ENCODE results near the gene DNMT1. TPM values are rescaled to one million over a fixed set of nuclear protein-coding genes. Genes with fewer than 3 reads are reported as not detected.

The DNMT1 gene
- total RNA-seq, 6 experiments from 2014 or later = 12.6 to 37.3 (median 24.4) TPM

DNA sequence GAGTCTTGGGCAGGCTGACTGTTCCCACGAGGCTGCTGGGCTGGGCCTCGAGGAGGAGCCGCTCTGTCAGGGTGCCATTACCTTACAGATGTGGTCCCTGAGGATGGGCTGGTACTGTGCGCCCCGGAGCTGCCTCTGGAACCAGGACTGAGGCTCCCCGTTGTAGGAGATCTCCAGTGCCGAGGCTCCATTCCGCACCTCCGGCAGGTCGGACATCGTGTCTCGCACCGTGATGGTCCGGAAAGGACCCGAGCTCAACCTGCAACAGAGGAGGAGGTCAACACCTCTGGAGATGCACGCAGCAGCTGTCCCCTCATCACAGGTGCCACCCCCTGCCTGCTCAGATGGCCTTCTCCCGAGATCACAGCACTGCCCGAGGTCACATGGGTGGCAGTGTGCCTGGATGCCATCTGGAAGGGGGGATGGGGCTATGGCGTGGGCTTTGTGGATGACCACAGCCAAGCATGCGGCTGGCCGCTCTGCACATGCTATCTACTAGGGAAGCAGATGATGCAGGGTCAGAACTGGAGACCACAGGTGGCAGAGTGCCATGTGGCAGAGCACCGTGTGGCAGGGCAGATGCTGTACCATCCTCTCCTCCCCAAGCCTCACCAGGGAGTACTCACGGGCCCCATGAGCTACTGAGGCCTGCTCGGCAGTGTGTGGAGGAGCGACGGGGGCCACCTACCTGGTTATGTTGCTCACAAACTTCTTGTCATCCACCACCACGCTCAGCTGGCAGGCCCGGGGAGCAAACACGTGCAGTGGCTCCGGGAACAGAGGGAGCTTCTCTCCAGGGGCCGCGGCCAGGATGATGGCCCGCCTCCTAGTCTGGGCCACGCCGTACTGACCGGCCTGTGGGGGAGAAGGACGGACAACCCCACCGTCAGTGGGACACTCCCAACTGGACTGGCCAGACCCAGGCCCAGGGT, 56.7 kb downstream of the DNMT1 start:
- Histone ChIP-seq H3K27me3 (no peaks in the 10 kb centered on the region), H3K4me1 (no peaks in the 10 kb centered on the region), H3K27ac (no peak overlapping the region), H3K9me3 (no peaks in the 10 kb centered on the region), H3K4me3 (no peak overlapping the region), H3K36me3 (peaks cover 0 to 79% (median 25%) of the 10 kb centered on the region in 4 donors)
- ATAC-seq = no peak
- DNase-seq = no peak
- intact Hi-C loops (cut with DNase I) = no loop called here
- WGBS (ENCODE audit: insufficient coverage, low coverage, low lambda C conversion rate, missing lambda C conversion rate) = no CpG with 5 or more reads among the region's 38 CpGs
- TF ChIP-seq POLR2A (IDR thresholded peaks at IDR 0.05) = no peak
- TF ChIP-seq, protein P1, sequence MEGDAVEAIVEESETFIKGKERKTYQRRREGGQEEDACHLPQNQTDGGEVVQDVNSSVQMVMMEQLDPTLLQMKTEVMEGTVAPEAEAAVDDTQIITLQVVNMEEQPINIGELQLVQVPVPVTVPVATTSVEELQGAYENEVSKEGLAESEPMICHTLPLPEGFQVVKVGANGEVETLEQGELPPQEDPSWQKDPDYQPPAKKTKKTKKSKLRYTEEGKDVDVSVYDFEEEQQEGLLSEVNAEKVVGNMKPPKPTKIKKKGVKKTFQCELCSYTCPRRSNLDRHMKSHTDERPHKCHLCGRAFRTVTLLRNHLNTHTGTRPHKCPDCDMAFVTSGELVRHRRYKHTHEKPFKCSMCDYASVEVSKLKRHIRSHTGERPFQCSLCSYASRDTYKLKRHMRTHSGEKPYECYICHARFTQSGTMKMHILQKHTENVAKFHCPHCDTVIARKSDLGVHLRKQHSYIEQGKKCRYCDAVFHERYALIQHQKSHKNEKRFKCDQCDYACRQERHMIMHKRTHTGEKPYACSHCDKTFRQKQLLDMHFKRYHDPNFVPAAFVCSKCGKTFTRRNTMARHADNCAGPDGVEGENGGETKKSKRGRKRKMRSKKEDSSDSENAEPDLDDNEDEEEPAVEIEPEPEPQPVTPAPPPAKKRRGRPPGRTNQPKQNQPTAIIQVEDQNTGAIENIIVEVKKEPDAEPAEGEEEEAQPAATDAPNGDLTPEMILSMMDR (IDR thresholded peaks at IDR 0.05) = no peak

DNA sequence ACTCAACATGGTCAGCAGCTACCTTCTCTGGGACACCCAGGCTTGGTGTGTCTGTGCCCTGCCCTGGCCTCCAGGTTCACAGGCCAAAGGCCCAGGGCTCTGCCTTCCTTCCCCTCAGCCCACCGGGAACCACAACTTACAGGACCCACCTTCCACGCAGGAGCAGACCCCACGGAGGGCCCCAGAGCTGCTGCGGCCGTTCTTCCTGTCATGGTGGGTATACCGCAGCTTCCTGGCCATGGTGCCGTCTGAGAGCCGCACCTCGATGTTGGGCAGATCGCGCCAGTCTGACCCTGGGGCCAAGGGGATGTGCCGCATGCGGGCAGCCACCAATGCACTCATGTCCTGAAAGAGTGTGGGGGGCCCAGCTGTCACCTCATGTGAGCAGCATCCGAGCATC, 57.8 kb downstream of the DNMT1 start:
- Histone ChIP-seq H3K27me3 (no peaks in the 10 kb centered on the region), H3K27ac (no peak overlapping the region), H3K4me1 (no peaks in the 10 kb centered on the region), H3K36me3 (peaks cover 0 to 68% (median 19%) of the 10 kb centered on the region in 4 donors), H3K4me3 (no peak overlapping the region), H3K9me3 (no peaks in the 10 kb centered on the region)
- intact Hi-C loops (cut with DNase I) = no loop called here
- WGBS (ENCODE audit: insufficient coverage, low coverage, low lambda C conversion rate, missing lambda C conversion rate) = 100% methylated on average over 1 of the region's 14 CpGs
- ATAC-seq = no peak
- no peak for DNase-seq
- TF ChIP-seq, protein P1 (IDR thresholded peaks at IDR 0.05) = no peak
- TF ChIP-seq POLR2A (IDR thresholded peaks at IDR 0.05) = no peak

DNA sequence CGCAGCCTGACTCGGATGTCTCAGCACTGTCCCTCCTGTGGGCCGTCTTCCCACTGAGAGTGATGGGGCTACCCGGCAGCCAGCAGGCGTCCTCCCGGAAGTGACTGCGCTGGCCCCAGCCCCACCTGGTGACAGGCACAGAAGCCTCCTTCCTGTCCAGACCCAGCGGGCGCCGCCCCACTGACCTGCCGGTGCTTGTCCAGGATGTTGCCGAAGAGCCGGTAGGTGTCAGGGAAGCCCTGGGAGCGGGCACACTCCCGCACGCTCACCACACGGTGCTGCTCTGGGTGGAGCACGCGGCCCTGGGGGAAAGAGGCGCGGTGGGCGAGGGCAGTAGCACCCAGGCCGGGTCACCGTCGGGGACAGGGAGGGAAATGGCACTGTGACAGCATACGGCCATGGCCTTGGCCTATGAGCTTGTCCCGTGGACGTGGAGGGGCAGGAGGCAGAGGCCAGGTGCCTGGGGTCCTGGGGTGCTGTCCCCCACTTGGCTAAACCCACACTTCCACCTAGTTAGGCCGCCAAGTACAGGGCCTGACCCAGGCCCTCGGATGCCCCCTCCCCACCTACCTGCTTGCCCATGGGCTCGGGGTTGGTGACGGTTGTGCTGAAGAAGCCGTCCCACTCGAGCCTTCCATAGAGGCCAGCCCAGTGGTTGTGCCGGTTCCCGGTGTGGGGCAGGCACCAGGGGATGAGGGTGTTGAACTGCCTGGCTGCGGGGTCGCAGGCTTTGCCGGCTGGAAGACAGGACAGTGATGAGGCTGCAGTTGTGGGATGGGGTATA, 59.0 kb downstream of the DNMT1 start:
- no peaks in the 10 kb centered on the region for H3K9me3 ChIP-seq
- H3K4me3 ChIP-seq = no peak overlapping the region
- no peak overlapping the region for H3K27ac ChIP-seq
- intact Hi-C loops (cut with DNase I) = no loop called here
- WGBS (ENCODE audit: insufficient coverage, low coverage, low lambda C conversion rate, missing lambda C conversion rate) = 84% methylated on average over 9 of the region's 39 CpGs
- DNase-seq (no peak), ATAC-seq (peak in 2 of 4 donors; percentile 7 to 11)
- no peak for TF ChIP-seq POLR2A (IDR thresholded peaks at IDR 0.05)
- TF ChIP-seq, protein P1 (IDR thresholded peaks at IDR 0.05) = no peak
- H3K36me3 ChIP-seq = peaks cover 0 to 58% (median 12%) of the 10 kb centered on the region in 4 donors
- H3K4me1 ChIP-seq = no peaks in the 10 kb centered on the region
- H3K27me3 ChIP-seq = no peaks in the 10 kb centered on the region

DNA sequence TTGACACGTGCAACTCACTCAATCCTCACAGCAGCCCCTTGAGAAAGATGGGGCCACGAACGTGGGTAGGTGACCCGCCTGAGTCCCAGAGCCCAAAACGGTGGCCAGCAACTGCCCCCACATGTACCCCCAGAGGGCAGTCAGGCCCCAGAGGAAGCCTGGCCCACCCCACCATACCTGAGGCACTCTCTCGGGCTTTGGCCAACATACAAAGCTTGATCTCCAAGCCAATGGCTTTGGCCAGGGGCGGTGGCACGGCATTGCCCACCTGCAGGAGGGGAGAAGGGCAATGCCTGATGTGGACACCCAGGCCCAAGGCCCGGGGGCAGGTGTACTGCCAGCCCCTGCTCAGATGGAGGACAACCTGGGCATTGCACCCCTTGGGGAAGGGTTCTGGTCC, 60.7 kb downstream of the DNMT1 start:
- H3K9me3 ChIP-seq = no peaks in the 10 kb centered on the region

More for the DNA sequence above, 60.7 kb downstream of the DNMT1 start:
- no peak for DNase-seq
- Histone ChIP-seq H3K27ac (no peak overlapping the region), H3K27me3 (no peaks in the 10 kb centered on the region), H3K4me3 (no peak overlapping the region), H3K36me3 (peaks cover 0 to 42% (median 7%) of the 10 kb centered on the region in 4 donors), H3K4me1 (no peaks in the 10 kb centered on the region)
- ATAC-seq = no peak
- intact Hi-C loops (cut with DNase I) = no loop called here
- no CpG with 5 or more reads among the region's 9 CpGs for WGBS (ENCODE audit: insufficient coverage, low coverage, low lambda C conversion rate, missing lambda C conversion rate)
- no peak for TF ChIP-seq POLR2A (IDR thresholded peaks at IDR 0.05)
- TF ChIP-seq, protein P1 (IDR thresholded peaks at IDR 0.05) = no peak

All from right lobe of liver (tissue), 6 donors.